Adrenal gland (tissue), 12 donors: Measurements from ENCODE around the gene KLHL12. TPM values are rescaled to one million over a fixed set of nuclear protein-coding genes. Genes with fewer than 3 reads are reported as not detected.

Experiments used
- DNase-seq, 7 donors: peaks; one replicate each; pipeline ENCODE4 v3.0.0-alpha.2; 2019 to 2020
- H3K27ac ChIP-seq, 5 donors: fragments of 200-600 bp; sonication (generic) in 4 of 5; 1 replicate in 3 of 5; 2 replicates in 2 of 5; pipeline versions ENCODE4 v1.5.1 to v1.8.0; 2016 to 2020; ENCODE audit warnings: mild to moderate bottlenecking in 1 of 5
- H3K27me3 ChIP-seq: fragments of 200-600 bp; 2 replicates; pipeline ENCODE4 v1.8.0; 2021
- H3K36me3 ChIP-seq, 2 donors: fragments of 200-600 bp; replicated peaks in 1 of 2; 1 replicate in 1 of 2; 2 replicates in 1 of 2; pipeline versions ENCODE4 v1.5.1 to v1.8.0; 2018 to 2022
- H3K4me1 ChIP-seq, 2 donors: fragments of 200-600 bp; replicated peaks in 1 of 2; 1 replicate in 1 of 2; 2 replicates in 1 of 2; pipeline versions ENCODE4 v1.5.1 to v1.8.0; 2018 to 2021
- H3K4me3 ChIP-seq, 4 donors: fragments of 200-600 bp; sonication (generic) in 3 of 4; one replicate each; pipeline ENCODE4 v1.5.1; 2016 to 2018
- H3K9me3 ChIP-seq, 3 donors: fragments of 200-600 bp; sonication (generic) in 1 of 3; replicated peaks in 1 of 3; 1 replicate in 2 of 3; 2 replicates in 1 of 3; pipeline versions ENCODE4 v1.5.1 to v1.8.0; 2016 to 2021
- POLR2A ChIP-seq, 2 donors: fragments of 450-650 bp; IDR thresholded peaks; one replicate each; pipeline ENCODE4 v1.6.1; 2017; ENCODE audit warnings: antibody characterized with exemption in 2 of 2, mild to moderate bottlenecking in 2 of 2, moderate library complexity in 1 of 2
- WGBS, 4 donors: extraction: QIAGEN DNeasy Blood & Tissue Kit in 2 of 4; methylation state at CpG; one replicate each; pipeline versions ENCODE4 v1.1.5 to v1.1.7; 2013 to 2017; 5-methylcytosine and 5-hydroxymethylcytosine counted together
- intact Hi-C, 2 donors: fragments of 100-400 bp; cut with DNase I; formaldehyde crosslinking; loops; one replicate each; pipeline versions ENCODE4 v1.14.1 to v1.15.0; 2022 to 2023
- polyA plus RNA-seq, 3 donors: library from polyadenylated mRNA; stranded (reverse); fragments of 200-250 nt in 2 of 3; fragments of 350-450 nt in 1 of 3; fragmentation: Illumina TruSeq in 1 of 3; extraction: RNeasy Lipid Tissue Mini Kit (QIAGEN cat#74804) in 1 of 3; gene quantifications; one replicate each; pipeline ENCODE4 v1.2.3, GENCODE V29; 2013 to 2014
- total RNA-seq, 9 donors: library from RNA; depleted of rRNA in 4 of 9; stranded (reverse); fragments of >200 nt in 4 of 9; fragments of 120-200 nt in 1 of 9; fragmentation: NEBNext Ultra II Directional in 1 of 9; extraction: Animal tissue kit (Norgen Biotek cat#: 25700) in 1 of 9; gene quantifications; one replicate each; pipeline versions ENCODE4 v1.1.0 to v1.2.4, GENCODE V29; 2013 to 2023
- TF ChIP-seq, protein P1 (sequence below), 6 experiments: fragments of 450-650 bp in 4 of 6; fragments of 200-600 bp in 2 of 6; sonication (generic) in 1 of 6; IDR thresholded peaks; 1 replicate in 5 of 6; 2 replicates in 1 of 6; pipeline versions ENCODE4 v1.5.1 to v1.8.0; 2016 to 2021; ENCODE audit warnings: antibody characterized with exemption in 6 of 6, mild to moderate bottlenecking in 2 of 6, moderate library complexity in 1 of 6
- donor health status: healthy with polysubstance abuse.
- donor health status: Bipolar disorder and iron deficiency.
- donor health status: DM: yes; HTN: yes; CAD: no.
- donor health status: DM: no; HTN: no; CAD: no.
- donor health status: DM: no; HTN: no; CAD: no.
- donor health status: DM: yes; HTN: yes; CAD: no.

The KLHL12 gene
- total and polyA plus RNA-seq, 12 donors: 12.2 to 41.9 (median 26.7) TPM

- Histone ChIP-seq H3K36me3 (peaks cover 0 to 27% of the 10 kb centered on the region in 2 donors), H3K4me1 (peaks cover 12 to 36% of the 10 kb centered on the region in 2 donors), H3K27ac (peak overlapping the region; percentile 74 to 97 (median 91)), H3K4me3 (peak overlapping the region; percentile 45 to 94 (median 89)), H3K27me3 (no peaks in the 10 kb centered on the region), H3K9me3 (no peaks in the 10 kb centered on the region)
- intact Hi-C loops: no loop called here
- TF ChIP-seq, protein P1, sequence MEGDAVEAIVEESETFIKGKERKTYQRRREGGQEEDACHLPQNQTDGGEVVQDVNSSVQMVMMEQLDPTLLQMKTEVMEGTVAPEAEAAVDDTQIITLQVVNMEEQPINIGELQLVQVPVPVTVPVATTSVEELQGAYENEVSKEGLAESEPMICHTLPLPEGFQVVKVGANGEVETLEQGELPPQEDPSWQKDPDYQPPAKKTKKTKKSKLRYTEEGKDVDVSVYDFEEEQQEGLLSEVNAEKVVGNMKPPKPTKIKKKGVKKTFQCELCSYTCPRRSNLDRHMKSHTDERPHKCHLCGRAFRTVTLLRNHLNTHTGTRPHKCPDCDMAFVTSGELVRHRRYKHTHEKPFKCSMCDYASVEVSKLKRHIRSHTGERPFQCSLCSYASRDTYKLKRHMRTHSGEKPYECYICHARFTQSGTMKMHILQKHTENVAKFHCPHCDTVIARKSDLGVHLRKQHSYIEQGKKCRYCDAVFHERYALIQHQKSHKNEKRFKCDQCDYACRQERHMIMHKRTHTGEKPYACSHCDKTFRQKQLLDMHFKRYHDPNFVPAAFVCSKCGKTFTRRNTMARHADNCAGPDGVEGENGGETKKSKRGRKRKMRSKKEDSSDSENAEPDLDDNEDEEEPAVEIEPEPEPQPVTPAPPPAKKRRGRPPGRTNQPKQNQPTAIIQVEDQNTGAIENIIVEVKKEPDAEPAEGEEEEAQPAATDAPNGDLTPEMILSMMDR (IDR thresholded peaks at IDR 0.05): no peak
- TF ChIP-seq POLR2A (IDR thresholded peaks at IDR 0.05): no peak
- WGBS, 4 donors: 44 to 50% (median 48%) methylated on average over 17 to 18 of the region's 18 CpGs
- DNase-seq: peak in 4 of 7 donors; percentile 15 to 58 (median 28)
These were observed 39.2 kb upstream of the KLHL12 start for GRCh38 chr1:202966006-202966898.

DNA sequence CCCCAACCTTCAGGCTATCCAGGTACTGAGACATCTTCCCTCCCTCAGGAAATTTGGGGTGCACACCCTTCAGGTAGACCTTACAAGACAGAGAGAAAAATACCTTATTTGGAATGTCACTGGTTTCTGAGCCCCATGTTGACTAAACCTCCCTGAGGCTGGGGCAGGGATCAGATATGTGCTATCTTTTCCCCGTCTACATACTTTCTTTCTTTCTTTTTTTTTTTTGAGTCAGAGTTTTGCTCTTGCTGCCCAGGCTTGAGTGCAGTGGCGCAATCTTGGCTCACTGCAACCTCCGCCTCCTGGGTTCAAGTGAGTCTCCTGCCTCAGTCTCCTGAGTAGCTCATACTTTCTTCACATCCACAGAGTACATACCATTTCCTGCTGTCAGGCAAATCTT is 38.4 kb upstream of the KLHL12 start:
- 58 to 85% (median 66%) methylated on average over 3 of the region's 3 CpGs for WGBS, 4 donors
- DNase-seq: peak in 4 of 7 donors; percentile 27 to 43 (median 32)
- intact Hi-C loops: no loop called here
- Histone ChIP-seq H3K9me3 (no peaks in the 10 kb centered on the region), H3K27ac (peak overlapping the region in 4 of 5 donors; percentile 15 to 91 (median 54)), H3K36me3 (peaks cover 0 to 27% of the 10 kb centered on the region in 2 donors), H3K4me1 (peaks cover 12 to 36% of the 10 kb centered on the region in 2 donors), H3K27me3 (no peaks in the 10 kb centered on the region), H3K4me3 (no peak overlapping the region)
- TF ChIP-seq, protein P1 (IDR thresholded peaks at IDR 0.05): no peak
- no peak for TF ChIP-seq POLR2A (IDR thresholded peaks at IDR 0.05)

DNA sequence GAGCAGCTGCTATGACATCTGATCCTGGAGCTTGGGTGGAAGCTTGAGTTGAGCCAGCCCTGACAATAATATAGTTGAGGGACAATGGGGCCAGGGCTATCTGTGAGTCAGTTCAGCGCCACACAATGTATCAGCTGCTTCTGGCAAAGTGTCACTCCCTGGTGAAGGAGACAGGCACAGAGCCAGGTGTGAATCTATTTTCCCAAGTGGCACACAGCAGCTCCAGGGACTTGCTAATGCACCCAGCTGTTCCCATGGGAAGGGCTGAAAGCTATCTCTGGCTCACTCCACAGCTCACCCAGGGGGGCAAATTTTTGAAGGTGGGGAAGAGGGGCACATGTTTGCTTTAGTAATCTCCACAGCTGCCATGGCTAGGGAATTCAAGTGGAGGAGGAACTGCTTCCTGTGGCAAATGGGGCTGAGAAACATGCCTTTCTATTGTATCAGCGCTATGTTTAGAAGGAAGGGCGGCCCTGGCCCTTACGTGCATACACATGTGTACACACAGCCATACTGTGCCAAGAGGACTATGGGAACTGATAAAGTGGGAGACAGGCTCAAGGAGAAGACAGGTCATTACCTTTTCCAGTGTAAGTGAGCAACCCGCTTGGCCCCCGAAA is 37.9 kb upstream of the KLHL12 start:
- peak; percentile 73 to 82 (median 79) for DNase-seq
- Histone ChIP-seq H3K4me1 (peaks cover 12 to 36% of the 10 kb centered on the region in 2 donors), H3K4me3 (no peak overlapping the region), H3K27me3 (no peaks in the 10 kb centered on the region), H3K36me3 (peaks cover 0 to 27% of the 10 kb centered on the region in 2 donors), H3K9me3 (no peaks in the 10 kb centered on the region), H3K27ac (peak overlapping the region in 4 of 5 donors; percentile 15 to 91 (median 54))
- TF ChIP-seq, protein P1 (IDR thresholded peaks at IDR 0.05): no peak
- TF ChIP-seq POLR2A (IDR thresholded peaks at IDR 0.05): peak in 1 of 2 donors; percentile 38
- intact Hi-C loops: no loop called here
- WGBS, 4 donors: 81 to 96% (median 84%) methylated on average over 4 to 6 of the region's 6 CpGs

GRCh38 chr1:202961220-202961880 is 34.3 kb upstream of the KLHL12 start:
- WGBS, 4 donors: 83 to 97% (median 94%) methylated on average over 4 to 5 of the region's 5 CpGs
- H3K27ac ChIP-seq: no peak overlapping the region
- no peak for TF ChIP-seq POLR2A (IDR thresholded peaks at IDR 0.05)
- TF ChIP-seq, protein P1 (IDR thresholded peaks at IDR 0.05): no peak
- peaks cover 17 to 45% of the 10 kb centered on the region in 2 donors for H3K4me1 ChIP-seq
- DNase-seq: no peak
- intact Hi-C loops: no loop called here
- H3K4me3 ChIP-seq: no peak overlapping the region
- no peaks in the 10 kb centered on the region for H3K27me3 ChIP-seq
- no peaks in the 10 kb centered on the region for H3K9me3 ChIP-seq
- H3K36me3 ChIP-seq: peaks cover 0 to 27% of the 10 kb centered on the region in 2 donors
